Measurements from ENCODE around the gene CEACAM5.
A peak's percentile ranks its signal among the peaks of the same experiment; 100 is the strongest.

The CEACAM5 gene

DNA sequence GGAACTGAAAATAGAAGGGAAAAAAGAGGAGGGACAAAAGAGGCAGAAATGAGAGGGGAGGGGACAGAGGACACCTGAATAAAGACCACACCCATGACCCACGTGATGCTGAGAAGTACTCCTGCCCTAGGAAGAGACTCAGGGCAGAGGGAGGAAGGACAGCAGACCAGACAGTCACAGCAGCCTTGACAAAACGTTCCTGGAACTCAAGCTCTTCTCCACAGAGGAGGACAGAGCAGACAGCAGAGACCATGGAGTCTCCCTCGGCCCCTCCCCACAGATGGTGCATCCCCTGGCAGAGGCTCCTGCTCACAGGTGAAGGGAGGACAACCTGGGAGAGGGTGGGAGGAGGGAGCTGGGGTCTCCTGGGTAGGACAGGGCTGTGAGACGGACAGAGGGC, at the start of gene CEACAM5:
Gene CEACAM5, plus strand, starts transcription at position 146 of the 400 bp plus-strand sequence. Its CDS starts 106 bp downstream, at position 252.
- no peak for DNase-seq

DNA sequence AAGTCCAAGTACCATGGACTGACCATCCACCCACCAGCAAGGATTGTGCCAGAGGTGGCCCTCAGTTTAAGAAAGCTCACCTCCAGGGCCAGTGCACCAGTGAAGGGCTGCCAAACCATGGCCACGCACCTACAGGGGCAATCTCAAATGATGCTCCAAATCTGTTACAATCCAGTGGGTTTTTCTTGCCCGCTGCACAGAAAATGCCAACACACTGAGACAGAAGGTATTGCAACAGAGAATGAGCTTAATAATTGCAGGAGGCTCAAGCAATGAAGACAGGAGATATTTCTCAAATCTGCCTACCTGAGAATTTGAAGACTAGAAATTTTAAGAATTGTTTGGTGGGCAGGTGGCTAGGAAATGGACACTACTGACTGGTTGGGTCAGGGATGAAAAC, 42.4 kb upstream of the CEACAM5 start:
- DNase-seq: no peak

DNA sequence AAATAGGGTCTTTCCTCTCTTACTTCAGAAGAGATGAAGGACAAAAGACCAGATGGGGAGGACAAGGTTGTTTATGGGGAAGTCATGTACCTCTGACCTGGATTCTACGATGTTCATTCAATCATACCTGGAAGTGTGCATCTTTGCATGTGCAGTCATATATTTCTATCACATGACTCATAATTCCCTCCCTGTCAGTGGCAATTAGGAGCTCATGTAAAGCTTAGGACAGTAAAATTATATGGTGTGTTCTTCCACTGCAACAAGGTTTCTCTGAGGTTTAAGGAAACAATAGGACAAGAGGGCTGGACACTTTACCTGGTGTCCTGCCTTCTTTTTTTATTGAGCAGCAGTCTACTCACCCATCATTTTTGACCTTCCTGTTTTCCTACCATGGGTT, 40.1 kb upstream of the CEACAM5 start:
- DNase-seq: no peak

DNA sequence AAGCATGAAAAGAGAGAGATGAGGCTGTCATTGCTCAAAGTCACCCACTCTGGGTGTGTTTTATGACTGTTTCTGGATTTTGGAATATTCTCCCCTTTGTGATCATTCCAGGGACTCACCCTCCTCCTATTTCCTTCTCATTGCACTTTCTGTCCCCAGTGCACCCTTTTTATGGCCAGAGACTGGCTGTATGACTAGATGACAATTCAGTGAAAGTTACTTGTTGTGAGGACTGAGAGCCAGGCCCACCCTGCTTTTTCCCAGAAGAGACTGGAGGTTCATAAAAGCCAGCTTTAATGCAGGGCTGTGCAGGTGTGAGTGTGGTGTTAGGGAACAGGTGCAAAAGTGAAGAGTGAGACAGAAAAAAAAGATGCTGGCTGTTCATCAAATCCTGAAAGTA, 37.7 kb upstream of the CEACAM5 start:
- no peak for DNase-seq

DNA sequence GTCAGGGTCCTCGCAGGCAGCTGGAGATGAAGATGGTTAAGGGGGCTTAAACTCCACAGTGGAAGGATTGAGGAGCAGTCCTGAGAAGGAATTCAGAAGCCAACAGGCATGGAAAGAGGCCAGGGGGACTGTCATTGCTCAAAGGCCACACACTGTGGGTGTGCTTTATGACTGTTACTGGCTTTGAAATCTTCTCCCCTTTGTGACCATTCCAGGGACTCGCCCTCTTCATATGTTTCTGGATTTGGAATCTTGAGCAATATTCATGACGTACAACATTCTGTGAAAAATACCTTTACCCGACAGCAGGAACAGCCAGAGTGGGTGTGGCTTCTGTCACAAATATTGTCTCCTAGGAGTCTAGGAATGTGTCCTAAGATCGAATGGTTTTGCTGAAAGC, 36.9 kb upstream of the CEACAM5 start:
- no peak for DNase-seq

DNA sequence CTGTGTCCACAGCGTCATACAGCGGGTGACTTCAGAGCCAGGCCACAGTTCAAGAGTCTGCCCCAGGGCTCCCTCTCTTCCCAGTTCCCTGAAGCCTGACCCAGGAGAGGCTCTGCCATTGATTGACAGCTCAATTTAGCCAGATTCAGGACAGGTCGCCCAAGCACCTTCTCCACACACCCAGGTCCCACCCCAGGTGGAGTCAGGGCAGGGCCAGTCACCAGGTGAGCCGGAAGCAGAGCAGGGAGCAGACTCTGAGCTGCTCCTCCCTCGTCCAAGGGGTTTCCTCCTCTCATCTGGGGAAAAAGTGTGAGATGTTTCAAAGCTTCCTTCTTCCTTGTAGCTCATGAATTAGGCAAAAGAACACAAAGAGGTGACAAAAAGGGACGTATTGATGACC, 26.0 kb upstream of the CEACAM5 start:
- no peak for DNase-seq

DNA sequence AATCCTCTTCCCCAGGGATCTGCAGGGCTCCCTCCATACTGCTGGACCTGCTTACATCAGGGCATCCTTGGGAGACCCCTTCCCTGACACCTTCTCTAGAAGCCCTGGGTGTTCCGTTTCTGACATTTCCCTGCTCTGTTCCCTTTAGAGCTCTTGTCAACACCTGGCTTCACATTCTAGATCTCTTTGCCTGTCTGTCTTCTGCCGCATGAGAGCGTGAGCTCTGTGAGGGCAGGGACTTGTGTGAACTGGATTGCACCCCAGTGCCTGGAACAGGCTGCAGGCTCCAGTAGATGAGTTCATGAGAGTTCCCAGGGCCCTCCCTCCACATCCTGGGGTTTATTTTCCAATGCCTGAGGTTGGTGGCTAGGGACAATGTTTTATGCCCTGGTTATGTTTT, 21.0 kb upstream of the CEACAM5 start:
- no peak for DNase-seq

DNA sequence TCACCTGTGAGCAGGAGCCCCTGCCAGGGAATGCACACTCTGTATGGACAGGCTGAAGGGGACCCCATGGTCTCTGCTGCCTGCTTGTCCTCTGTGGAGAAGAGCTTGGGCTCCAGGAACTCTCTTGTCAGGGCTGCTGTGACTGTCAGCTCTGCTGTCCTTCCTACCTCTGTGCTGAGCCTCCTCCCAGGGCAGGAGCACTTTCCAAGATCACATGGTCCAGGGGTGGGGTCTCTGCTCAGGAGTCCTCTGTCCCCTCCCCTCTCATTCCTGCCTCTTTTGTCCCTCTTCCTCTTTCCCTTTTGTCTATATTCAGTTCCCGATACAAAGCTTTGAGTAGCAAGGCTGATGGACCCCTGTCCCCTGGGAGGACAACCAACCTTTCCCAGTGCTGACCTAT, 20.3 kb upstream of the CEACAM5 start, which contains the start of gene CEACAM7:
Gene CEACAM7, minus strand, starts transcription at position 173 of the 400 bp plus-strand sequence. Its CDS starts 105 bp downstream, at position 68.
- DNase-seq: no peak

DNA sequence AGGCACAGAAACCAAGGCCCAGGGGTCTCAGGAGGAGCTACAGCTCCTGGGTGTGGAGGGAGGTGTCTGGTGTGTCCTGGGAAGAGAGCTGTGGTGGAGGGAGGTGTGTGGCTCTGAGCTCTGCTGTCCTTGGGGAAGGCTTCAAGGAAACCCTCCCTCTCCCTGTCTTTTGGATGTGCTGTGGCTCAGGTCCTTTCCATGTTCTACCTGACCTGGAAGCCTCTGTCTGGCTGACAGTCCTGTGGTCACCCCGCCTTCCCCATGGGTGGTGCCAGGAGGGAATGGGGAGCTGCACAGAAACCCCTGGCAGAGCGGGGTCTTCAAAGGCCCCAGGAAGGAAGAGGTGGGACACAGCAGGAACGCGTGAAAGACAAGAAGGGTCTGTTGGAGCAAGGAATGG, 19.7 kb upstream of the CEACAM5 start:
- no peak for DNase-seq

DNA sequence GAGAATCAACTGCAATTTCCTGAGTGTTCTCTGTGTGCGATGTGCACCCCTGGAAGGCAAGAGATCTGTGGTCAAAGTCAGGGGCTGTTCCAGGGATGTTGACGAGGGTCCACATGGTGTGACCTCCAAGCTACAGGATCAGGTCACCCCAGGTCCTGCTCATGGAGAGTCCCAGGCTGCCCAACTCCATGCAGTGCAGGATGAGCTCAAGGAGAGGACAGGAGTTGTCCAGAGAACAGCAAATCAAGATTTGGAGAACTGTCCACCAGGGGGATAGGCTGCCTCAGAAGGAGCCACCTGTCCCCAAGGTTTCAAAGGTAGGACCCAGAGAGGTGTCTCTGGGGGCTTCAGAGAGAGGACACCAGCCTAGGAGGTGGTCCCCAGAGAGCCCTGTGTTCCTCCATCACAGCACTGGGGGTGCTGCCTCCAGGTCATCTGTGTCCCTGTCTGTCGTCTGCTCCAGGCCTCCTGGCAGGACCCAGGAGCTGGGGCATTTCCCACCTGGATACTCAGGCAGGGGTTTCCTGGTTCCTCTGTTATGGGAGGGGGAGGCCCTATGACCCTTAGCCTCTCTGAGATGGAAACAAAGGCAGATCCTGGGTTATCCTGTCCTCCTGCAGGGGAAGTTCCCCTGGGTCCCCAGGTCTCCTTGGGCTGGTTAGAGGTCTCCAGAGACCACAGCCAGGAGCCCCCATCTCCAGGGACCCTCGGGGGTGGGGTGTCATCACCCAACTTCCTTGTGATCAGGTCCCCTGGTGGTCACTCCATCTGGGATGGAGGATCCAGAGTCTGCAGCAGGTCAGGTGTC, 18.2 kb upstream of the CEACAM5 start:
- DNase-seq: no peak

DNA sequence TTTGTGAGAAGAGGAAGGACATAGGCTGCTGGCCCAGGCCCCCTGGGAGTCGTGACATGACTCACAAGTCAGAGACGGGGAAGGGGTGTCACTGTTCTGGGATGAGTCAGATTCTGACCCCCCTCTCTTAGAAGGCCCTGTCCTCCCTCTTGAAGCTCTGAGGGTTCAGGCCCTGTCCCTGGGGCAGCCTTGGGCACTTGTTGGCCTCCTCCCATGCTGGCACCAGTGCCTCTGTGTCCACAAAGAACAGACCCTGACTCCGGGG, 17.7 kb upstream of the CEACAM5 start:
- no peak for DNase-seq

DNA sequence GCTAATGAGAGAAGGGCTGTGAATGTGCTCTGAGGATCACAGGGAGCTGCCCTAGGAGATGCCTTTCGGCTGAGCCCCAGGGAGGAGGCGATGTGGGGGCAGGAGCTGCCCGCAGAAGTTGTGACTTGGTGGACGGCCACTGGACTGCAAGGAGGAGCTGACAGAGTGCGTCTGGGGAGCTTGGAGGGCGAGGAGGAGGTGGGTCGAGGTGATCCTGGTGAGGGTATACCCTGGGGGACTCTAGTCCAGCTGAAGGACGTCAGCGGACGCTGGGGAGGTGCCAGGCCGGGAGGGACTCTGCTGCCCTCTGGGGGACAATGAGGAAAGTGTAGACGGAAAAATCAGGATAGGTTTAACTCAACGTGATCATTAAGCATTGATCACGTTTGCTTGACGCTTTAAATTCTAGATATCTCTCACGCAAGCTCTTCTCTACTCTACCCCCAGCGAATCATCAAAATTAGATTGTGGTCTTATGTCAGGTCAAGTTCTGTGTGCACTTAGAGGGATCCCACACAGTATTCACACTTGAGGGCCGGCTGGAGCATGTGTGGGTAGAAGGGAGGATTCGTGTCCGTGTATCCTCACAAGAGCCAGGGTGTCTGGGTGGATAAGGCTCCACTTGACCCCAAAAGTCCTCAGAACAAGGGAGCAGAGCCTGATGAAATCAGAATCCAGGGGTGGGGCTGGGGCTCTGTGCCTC, 17.0 kb upstream of the CEACAM5 start:
- DNase-seq: peak in 1 of 58 donors; percentile 2

DNA sequence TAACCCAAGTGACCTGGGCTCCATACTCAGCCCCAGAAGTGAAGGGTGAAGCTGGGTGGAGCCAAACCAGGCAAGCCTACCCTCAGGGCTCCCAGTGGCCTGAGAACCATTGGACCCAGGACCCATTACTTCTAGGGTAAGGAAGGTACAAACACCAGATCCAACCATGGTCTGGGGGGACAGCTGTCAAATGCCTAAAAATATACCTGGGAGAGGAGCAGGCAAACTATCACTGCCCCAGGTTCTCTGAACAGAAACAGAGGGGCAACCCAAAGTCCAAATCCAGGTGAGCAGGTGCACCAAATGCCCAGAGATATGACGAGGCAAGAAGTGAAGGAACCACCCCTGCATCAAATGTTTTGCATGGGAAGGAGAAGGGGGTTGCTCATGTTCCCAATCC, 14.2 kb upstream of the CEACAM5 start:
- no peak for DNase-seq

DNA sequence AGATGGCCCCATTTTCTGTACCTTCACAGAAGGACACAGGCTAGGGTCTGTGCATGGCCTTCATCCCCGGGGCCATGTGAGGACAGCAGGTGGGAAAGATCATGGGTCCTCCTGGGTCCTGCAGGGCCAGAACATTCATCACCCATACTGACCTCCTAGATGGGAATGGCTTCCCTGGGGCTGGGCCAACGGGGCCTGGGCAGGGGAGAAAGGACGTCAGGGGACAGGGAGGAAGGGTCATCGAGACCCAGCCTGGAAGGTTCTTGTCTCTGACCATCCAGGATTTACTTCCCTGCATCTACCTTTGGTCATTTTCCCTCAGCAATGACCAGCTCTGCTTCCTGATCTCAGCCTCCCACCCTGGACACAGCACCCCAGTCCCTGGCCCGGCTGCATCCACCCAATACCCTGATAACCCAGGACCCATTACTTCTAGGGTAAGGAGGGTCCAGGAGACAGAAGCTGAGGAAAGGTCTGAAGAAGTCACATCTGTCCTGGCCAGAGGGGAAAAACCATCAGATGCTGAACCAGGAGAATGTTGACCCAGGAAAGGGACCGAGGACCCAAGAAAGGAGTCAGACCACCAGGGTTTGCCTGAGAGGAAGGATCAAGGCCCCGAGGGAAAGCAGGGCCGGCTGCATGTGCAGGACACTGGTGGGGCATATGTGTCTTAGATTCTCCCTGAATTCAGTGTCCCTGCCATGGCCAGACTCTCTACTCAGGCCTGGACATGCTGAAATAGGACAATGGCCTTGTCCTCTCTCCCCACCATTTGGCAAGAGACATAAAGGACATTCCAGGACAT, 13.4 kb upstream of the CEACAM5 start:
- DNase-seq: no peak

DNA sequence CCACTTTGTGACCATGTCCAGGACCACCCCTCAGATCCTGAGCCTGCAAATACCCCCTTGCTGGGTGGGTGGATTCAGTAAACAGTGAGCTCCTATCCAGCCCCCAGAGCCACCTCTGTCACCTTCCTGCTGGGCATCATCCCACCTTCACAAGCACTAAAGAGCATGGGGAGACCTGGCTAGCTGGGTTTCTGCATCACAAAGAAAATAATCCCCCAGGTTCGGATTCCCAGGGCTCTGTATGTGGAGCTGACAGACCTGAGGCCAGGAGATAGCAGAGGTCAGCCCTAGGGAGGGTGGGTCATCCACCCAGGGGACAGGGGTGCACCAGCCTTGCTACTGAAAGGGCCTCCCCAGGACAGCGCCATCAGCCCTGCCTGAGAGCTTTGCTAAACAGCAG, 12.7 kb upstream of the CEACAM5 start:
- DNase-seq: no peak

DNA sequence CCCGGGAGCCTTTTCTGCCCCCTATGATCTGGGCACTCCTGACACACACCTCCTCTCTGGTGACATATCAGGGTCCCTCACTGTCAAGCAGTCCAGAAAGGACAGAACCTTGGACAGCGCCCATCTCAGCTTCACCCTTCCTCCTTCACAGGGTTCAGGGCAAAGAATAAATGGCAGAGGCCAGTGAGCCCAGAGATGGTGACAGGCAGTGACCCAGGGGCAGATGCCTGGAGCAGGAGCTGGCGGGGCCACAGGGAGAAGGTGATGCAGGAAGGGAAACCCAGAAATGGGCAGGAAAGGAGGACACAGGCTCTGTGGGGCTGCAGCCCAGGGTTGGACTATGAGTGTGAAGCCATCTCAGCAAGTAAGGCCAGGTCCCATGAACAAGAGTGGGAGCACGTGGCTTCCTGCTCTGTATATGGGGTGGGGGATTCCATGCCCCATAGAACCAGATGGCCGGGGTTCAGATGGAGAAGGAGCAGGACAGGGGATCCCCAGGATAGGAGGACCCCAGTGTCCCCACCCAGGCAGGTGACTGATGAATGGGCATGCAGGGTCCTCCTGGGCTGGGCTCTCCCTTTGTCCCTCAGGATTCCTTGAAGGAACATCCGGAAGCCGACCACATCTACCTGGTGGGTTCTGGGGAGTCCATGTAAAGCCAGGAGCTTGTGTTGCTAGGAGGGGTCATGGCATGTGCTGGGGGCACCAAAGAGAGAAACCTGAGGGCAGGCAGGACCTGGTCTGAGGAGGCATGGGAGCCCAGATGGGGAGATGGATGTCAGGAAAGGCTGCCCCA, 11.8 kb upstream of the CEACAM5 start:
- DNase-seq: no peak

DNA sequence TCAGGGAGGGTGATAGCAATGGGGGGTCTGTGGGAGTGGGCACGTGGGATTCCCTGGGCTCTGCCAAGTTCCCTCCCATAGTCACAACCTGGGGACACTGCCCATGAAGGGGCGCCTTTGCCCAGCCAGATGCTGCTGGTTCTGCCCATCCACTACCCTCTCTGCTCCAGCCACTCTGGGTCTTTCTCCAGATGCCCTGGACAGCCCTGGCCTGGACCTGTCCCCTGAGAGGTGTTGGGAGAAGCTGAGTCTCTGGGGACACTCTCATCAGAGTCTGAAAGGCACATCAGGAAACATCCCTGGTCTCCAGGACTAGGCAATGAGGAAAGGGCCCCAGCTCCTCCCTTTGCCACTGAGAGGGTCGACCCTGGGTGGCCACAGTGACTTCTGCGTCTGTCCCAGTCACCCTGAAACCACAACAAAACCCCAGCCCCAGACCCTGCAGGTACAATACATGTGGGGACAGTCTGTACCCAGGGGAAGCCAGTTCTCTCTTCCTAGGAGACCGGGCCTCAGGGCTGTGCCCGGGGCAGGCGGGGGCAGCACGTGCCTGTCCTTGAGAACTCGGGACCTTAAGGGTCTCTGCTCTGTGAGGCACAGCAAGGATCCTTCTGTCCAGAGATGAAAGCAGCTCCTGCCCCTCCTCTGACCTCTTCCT, 11.1 kb upstream of the CEACAM5 start:
- no peak for DNase-seq

DNA sequence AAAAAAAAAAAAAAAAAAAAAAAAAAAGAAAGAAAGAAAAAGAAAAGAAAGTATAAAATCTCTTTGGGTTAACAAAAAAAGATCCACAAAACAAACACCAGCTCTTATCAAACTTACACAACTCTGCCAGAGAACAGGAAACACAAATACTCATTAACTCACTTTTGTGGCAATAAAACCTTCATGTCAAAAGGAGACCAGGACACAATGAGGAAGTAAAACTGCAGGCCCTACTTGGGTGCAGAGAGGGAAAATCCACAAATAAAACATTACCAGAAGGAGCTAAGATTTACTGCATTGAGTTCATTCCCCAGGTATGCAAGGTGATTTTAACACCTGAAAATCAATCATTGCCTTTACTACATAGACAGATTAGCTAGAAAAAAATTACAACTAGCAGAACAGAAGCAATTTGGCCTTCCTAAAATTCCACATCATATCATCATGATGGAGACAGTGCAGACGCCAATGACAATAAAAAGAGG, 9.6 kb upstream of the CEACAM5 start:
- no peak for DNase-seq

DNA sequence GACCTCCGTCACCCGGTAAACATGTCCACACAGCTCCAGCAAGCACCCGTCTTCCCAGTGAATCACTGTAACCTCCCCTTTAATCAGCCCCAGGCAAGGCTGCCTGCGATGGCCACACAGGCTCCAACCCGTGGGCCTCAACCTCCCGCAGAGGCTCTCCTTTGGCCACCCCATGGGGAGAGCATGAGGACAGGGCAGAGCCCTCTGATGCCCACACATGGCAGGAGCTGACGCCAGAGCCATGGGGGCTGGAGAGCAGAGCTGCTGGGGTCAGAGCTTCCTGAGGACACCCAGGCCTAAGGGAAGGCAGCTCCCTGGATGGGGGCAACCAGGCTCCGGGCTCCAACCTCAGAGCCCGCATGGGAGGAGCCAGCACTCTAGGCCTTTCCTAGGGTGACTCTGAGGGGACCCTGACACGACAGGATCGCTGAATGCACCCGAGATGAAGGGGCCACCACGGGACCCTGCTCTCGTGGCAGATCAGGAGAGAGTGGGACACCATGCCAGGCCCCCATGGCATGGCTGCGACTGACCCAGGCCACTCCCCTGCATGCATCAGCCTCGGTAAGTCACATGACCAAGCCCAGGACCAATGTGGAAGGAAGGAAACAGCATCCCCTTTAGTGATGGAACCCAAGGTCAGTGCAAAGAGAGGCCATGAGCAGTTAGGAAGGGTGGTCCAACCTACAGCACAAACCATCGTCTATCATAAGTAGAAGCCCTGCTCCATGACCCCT, 9.0 kb upstream of the CEACAM5 start:
- DNase-seq: no peak

DNA sequence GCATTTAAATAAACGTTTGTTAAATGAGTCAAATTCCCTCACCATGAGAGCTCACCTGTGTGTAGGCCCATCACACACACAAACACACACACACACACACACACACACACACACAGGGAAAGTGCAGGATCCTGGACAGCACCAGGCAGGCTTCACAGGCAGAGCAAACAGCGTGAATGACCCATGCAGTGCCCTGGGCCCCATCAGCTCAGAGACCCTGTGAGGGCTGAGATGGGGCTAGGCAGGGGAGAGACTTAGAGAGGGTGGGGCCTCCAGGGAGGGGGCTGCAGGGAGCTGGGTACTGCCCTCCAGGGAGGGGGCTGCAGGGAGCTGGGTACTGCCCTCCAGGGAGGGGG, 8.5 kb upstream of the CEACAM5 start:
- no peak for DNase-seq

Measured in anterior cingulate cortex (tissue), 58 donors.